H9 (cell line): ENCODE results near the gene C10orf120. TPM values are rescaled to one million over a fixed set of nuclear protein-coding genes. Genes with fewer than 3 reads are reported as not detected.

ENCODE experiments used
- DNase-seq: peaks from one replicate; pipeline ENCODE4 v3.0.0-alpha.2; 2017
- H2AFZ ChIP-seq: one replicate; pipeline ENCODE4 v1.6.1; 2013; ENCODE audit warnings: mild to moderate bottlenecking, low read length, control low read depth, moderate library complexity
- H2AK5ac ChIP-seq: 2 replicates; pipeline ENCODE4 v1.6.1; 2013; ENCODE audit warnings: low read length, control low read depth, mixed read lengths; ENCODE audit not compliant: insufficient read length
- H2BK120ac ChIP-seq: one replicate; pipeline ENCODE4 v1.6.1; 2013; ENCODE audit warnings: low read depth, mild to moderate bottlenecking, low read length, control low read depth, inconsistent platforms; ENCODE audit not compliant: poor library complexity, severe bottlenecking
- H2BK12ac ChIP-seq: 2 replicates; pipeline ENCODE4 v1.6.1; 2013; ENCODE audit warnings: low read length, control low read depth, mixed read lengths, low read depth; ENCODE audit not compliant: insufficient read length
- H2BK15ac ChIP-seq: 2 replicates; pipeline ENCODE4 v1.6.1; 2013; ENCODE audit warnings: low read depth, low read length, control low read depth
- H2BK20ac ChIP-seq: one replicate; pipeline ENCODE4 v1.6.1; 2013; ENCODE audit warnings: low read depth, mild to moderate bottlenecking, low read length, control low read depth, inconsistent platforms; ENCODE audit not compliant: poor library complexity, severe bottlenecking
- H2BK5ac ChIP-seq: 2 replicates; pipeline ENCODE4 v1.6.1; 2013; ENCODE audit warnings: low read length, control low read depth, mixed read lengths; ENCODE audit not compliant: insufficient read length
- H3K14ac ChIP-seq: 2 replicates; pipeline ENCODE4 v1.6.1; 2013; ENCODE audit warnings: low read length, control low read depth; ENCODE audit not compliant: insufficient read depth
- H3K18ac ChIP-seq: 2 replicates; pipeline ENCODE4 v1.6.1; 2013; ENCODE audit warnings: low read depth, mild to moderate bottlenecking, mixed read lengths, low read length, control low read depth; ENCODE audit not compliant: insufficient read length
- H3K23ac ChIP-seq: 2 replicates; pipeline ENCODE4 v1.6.1; 2013; ENCODE audit warnings: low read length, control low read depth, mixed read lengths, low read depth; ENCODE audit not compliant: insufficient read length
- H3K23me2 ChIP-seq: 2 replicates; pipeline ENCODE4 v1.6.1; 2013; ENCODE audit warnings: low read depth, mild to moderate bottlenecking, mixed read lengths, low read length, control low read depth; ENCODE audit not compliant: insufficient read length, poor library complexity, severe bottlenecking
- H3K27ac ChIP-seq: 2 replicates; pipeline ENCODE4 v1.5.1; 2013; ENCODE audit warnings: low read length, control low read depth, mixed read lengths, low read depth; ENCODE audit not compliant: insufficient read length
- H3K27me3 ChIP-seq: 2 replicates; pipeline ENCODE4 v1.6.1; 2013; ENCODE audit warnings: low read length, control low read depth, inconsistent platforms; ENCODE audit not compliant: insufficient read depth
- H3K4ac ChIP-seq: 2 replicates; pipeline ENCODE4 v1.6.1; 2013; ENCODE audit warnings: low read depth, mild to moderate bottlenecking, control low read depth, inconsistent platforms, low read length, moderate library complexity
- H3K4me1 ChIP-seq: 2 replicates; pipeline ENCODE4 v1.6.1; 2013; ENCODE audit warnings: low read length, control low read depth, inconsistent platforms; ENCODE audit not compliant: insufficient read depth
- H3K4me2 ChIP-seq: 2 replicates; pipeline ENCODE4 v1.6.1; 2013; ENCODE audit warnings: low read length, control low read depth, mixed read lengths; ENCODE audit not compliant: insufficient read length, insufficient read depth
- H3K56ac ChIP-seq: 2 replicates; pipeline ENCODE4 v1.6.1; 2013; ENCODE audit warnings: low read depth, mild to moderate bottlenecking, mixed read lengths, low read length, control low read depth; ENCODE audit not compliant: insufficient read length
- H3K79me1 ChIP-seq: 2 replicates; pipeline ENCODE4 v1.6.1; 2013; ENCODE audit warnings: low read depth, mild to moderate bottlenecking, moderate library complexity, low read length, control low read depth, inconsistent platforms; ENCODE audit not compliant: insufficient read depth, poor library complexity, severe bottlenecking
- H3K79me2 ChIP-seq: 2 replicates; pipeline ENCODE4 v1.6.1; 2013; ENCODE audit warnings: low read length, control low read depth, inconsistent platforms; ENCODE audit not compliant: insufficient read depth
- H3K9ac ChIP-seq: 2 replicates; pipeline ENCODE4 v1.6.1; 2013; ENCODE audit warnings: low read length, control low read depth, mixed read lengths; ENCODE audit not compliant: insufficient read length; ENCODE audit errors: extremely low read depth
- H3K9me3 ChIP-seq: one replicate; pipeline ENCODE4 v1.6.1; 2013; ENCODE audit warnings: low read depth, low read length, inconsistent platforms; ENCODE audit not compliant: control insufficient read depth
- H3T11ph ChIP-seq: one replicate; pipeline ENCODE4 v1.6.1; 2013; ENCODE audit warnings: mild to moderate bottlenecking, low read length, control low read depth, inconsistent platforms
- H4K20me1 ChIP-seq: one replicate; pipeline ENCODE4 v1.6.1; 2013; ENCODE audit not compliant: control insufficient read depth, insufficient read length, insufficient read depth
- H4K5ac ChIP-seq: 2 replicates; pipeline ENCODE4 v1.6.1; 2013; ENCODE audit warnings: low read depth, mild to moderate bottlenecking, mixed read lengths, low read length, control low read depth; ENCODE audit not compliant: insufficient read length
- H4K8ac ChIP-seq: replicated peaks from 2 replicates; pipeline ENCODE4 v1.6.1; 2013; ENCODE audit warnings: low read length, control low read depth, mixed read lengths, low read depth; ENCODE audit not compliant: insufficient read length
- H4K91ac ChIP-seq: 2 replicates; pipeline ENCODE4 v1.6.1; 2013; ENCODE audit warnings: low read depth, mild to moderate bottlenecking, moderate library complexity, mixed read lengths, low read length, control low read depth; ENCODE audit not compliant: insufficient read length
- H3K27ac Mint-ChIP-seq, 3 experiments: 2 replicates in 2 of 3; 3 replicates in 1 of 3; pipeline ENCODE4 v1.8.0; 2020 to 2021; ENCODE audit warnings: mixed read lengths in 3 of 3, mild to moderate bottlenecking in 1 of 3, moderate library complexity in 1 of 3
- H3K27me3 Mint-ChIP-seq: 2 replicates; pipeline ENCODE4 v1.8.0; 2021; ENCODE audit warnings: low read depth, mild to moderate bottlenecking, moderate library complexity, mixed read lengths
- H3K36me3 Mint-ChIP-seq, 3 experiments: 2 replicates in 2 of 3; 3 replicates in 1 of 3; pipeline ENCODE4 v1.8.0; 2020 to 2021; ENCODE audit warnings: low read depth in 3 of 3, mixed read lengths in 3 of 3; ENCODE audit not compliant: insufficient read depth in 1 of 3
- H3K4me1 Mint-ChIP-seq, 2 experiments: 2 replicates each; pipeline ENCODE4 v1.8.0; 2020; ENCODE audit warnings: mixed read lengths in 2 of 2
- H3K4me3 Mint-ChIP-seq, 2 experiments: 2 replicates in 1 of 2; 3 replicates in 1 of 2; pipeline ENCODE4 v1.8.0; 2020 to 2021; ENCODE audit warnings: mild to moderate bottlenecking in 2 of 2, mixed read lengths in 2 of 2, moderate library complexity in 1 of 2
- H3K9me3 Mint-ChIP-seq, 2 experiments: 2 replicates in 1 of 2; 3 replicates in 1 of 2; pipeline ENCODE4 v1.8.0; 2020; ENCODE audit warnings: mild to moderate bottlenecking in 2 of 2, mixed read lengths in 2 of 2, moderate library complexity in 1 of 2
- WGBS: extraction: QIAGEN DNeasy Blood & Tissue Kit; methylation state at CpG from one replicate; pipeline ENCODE4 v1.1.7; 2013; ENCODE audit warnings: missing lambda C conversion rate, low lambda C conversion rate, mixed read lengths; ENCODE audit not compliant: insufficient read length; ENCODE audit errors: extremely low coverage; 5-methylcytosine and 5-hydroxymethylcytosine counted together
- total RNA-seq: library from RNA; stranded (reverse); gene quantifications from 2 replicates; pipeline ENCODE4 v1.2.1, GENCODE V29; 2021
- TF ChIP-seq, protein P1 (sequence below): fragments of 200-600 bp; sonication (generic); conservative IDR thresholded peaks from 3 replicates; pipeline ENCODE4 v1.8.0; 2021; ENCODE audit warnings: antibody characterized with exemption, mild to moderate bottlenecking

C10orf120 gene
- total RNA-seq, 1 experiment from 2014 or later: not detected

DNA sequence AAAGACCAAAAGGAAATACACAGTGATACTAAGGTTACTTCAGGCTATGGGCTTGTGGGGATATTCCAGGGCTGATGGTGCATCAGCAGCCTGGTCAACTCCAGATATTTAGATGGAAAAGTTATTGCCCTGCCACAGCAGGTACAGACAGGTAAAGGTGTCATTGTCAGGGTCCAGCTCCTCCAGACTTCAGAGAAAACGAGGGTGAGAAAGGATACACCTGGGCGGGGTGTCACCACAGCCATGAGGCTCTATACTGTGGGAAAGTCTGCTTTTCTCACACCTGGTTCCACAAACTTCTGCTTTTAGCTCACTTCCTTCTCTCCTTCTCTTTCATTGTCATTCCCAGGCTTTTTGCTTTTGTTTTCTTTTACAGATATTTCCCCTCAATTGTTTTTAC, 2.0 kb upstream of the C10orf120 start:
- Histone ChIP-seq H4K8ac (no peak overlapping the region), H3K4me2 (no peak overlapping the region), H4K5ac (no peak overlapping the region), H2BK12ac (no peak overlapping the region), H3K79me1 (no peaks in the 10 kb centered on the region), H3K4me1 (no peaks in the 10 kb centered on the region), H3K23ac (no peak overlapping the region), H3K27ac (no peak overlapping the region), H4K20me1 (no peaks in the 10 kb centered on the region), H3K18ac (no peak overlapping the region), H3K23me2 (no peaks in the 10 kb centered on the region), H3T11ph (no peak overlapping the region), H2BK5ac (no peak overlapping the region), H2BK15ac (no peak overlapping the region), H3K4ac (no peak overlapping the region), H3K14ac (no peak overlapping the region), H2BK120ac (no peak overlapping the region), H2BK20ac (no peak overlapping the region), H4K91ac (no peak overlapping the region), H3K56ac (no peak overlapping the region), H2AFZ (no peak overlapping the region), H3K9me3 (no peaks in the 10 kb centered on the region), H3K27me3 (no peaks in the 10 kb centered on the region), H3K79me2 (no peaks in the 10 kb centered on the region), H3K9ac (no peak overlapping the region), H2AK5ac (no peak overlapping the region)
- TF ChIP-seq, protein P1, sequence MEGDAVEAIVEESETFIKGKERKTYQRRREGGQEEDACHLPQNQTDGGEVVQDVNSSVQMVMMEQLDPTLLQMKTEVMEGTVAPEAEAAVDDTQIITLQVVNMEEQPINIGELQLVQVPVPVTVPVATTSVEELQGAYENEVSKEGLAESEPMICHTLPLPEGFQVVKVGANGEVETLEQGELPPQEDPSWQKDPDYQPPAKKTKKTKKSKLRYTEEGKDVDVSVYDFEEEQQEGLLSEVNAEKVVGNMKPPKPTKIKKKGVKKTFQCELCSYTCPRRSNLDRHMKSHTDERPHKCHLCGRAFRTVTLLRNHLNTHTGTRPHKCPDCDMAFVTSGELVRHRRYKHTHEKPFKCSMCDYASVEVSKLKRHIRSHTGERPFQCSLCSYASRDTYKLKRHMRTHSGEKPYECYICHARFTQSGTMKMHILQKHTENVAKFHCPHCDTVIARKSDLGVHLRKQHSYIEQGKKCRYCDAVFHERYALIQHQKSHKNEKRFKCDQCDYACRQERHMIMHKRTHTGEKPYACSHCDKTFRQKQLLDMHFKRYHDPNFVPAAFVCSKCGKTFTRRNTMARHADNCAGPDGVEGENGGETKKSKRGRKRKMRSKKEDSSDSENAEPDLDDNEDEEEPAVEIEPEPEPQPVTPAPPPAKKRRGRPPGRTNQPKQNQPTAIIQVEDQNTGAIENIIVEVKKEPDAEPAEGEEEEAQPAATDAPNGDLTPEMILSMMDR: no peak
- no CpG with 5 or more reads among the region's 2 CpGs for WGBS
- DNase-seq: no peak
- H3K27ac Mint-ChIP-seq: no peak overlapping the region
- H3K4me1 Mint-ChIP-seq: peaks cover 13 to 19% of the 10 kb centered on the region in 2 experiments
- no peak overlapping the region for H3K4me3 Mint-ChIP-seq
- no peaks in the 10 kb centered on the region for H3K36me3 Mint-ChIP-seq
- H3K9me3 Mint-ChIP-seq: no peaks in the 10 kb centered on the region
- H3K27me3 Mint-ChIP-seq: no peaks in the 10 kb centered on the region; the same call in 1 of the 2 replicates
